Coronary artery (tissue), 2 donors: Measurements from ENCODE around the gene SLC7A5.

Experiments used
- DNase-seq: peaks from one replicate; pipeline ENCODE4 v3.0.0-alpha.2; 2017; ENCODE audit warnings: low spot score
- H3K27ac ChIP-seq, 2 donors: fragments of 200-600 bp; sonication (generic); one replicate each; pipeline ENCODE4 v1.5.1; 2016 to 2019
- H3K4me3 ChIP-seq: fragments of 200-600 bp; sonication (generic); 2 replicates; pipeline ENCODE4 v1.5.1; 2016; ENCODE audit warnings: mild to moderate bottlenecking, moderate library complexity
- TF ChIP-seq, protein P1 (sequence below): fragments of 200-600 bp; sonication (generic); IDR thresholded peaks from one replicate; pipeline ENCODE4 v1.5.1; 2019; ENCODE audit warnings: antibody characterized with exemption

SLC7A5 gene

DNA sequence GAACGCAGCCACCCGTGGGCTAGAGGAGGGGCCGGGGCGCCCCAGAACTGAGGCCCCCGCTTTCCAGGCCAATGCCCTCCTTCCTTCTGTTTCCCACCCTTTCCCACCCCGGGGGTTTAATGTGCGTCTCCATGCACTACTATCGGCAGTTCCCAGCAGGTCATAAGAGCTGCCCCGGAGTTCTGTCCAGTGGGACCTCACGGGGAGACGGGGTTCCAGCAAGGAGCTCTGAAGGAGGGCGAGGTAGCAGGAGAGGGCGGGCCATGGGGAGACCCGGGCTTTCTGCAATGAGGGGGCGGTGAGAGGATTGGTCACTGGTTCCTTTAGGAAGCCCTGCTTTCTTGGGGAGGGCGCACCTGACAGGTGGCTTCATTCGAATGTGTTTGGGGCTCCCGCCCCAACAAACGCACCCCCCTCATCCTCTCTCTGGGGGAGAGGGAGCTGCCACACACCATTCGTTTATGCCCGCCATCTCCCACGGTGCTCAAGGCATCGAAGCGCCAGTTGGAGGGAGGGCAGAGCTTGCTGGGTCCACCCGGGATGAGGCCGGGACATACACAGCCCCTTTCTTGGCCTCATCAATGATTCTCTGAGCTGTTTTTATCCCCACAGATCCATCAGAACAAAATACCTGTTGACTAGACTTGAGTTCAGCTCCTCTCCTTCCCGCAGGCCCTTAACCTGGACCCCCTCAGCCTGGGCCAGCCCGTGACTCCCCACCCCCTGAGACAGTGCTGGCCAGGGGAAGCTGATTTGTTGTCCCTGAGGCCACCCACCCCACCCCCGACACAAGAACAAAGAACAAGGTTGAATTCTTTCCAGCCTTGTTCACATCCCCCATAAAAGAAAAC is 44.1 kb downstream of the SLC7A5 start:
- Histone ChIP-seq H3K4me3 (no peak overlapping the region), H3K27ac (no peak overlapping the region)
- DNase-seq: no peak
- TF ChIP-seq, protein P1, sequence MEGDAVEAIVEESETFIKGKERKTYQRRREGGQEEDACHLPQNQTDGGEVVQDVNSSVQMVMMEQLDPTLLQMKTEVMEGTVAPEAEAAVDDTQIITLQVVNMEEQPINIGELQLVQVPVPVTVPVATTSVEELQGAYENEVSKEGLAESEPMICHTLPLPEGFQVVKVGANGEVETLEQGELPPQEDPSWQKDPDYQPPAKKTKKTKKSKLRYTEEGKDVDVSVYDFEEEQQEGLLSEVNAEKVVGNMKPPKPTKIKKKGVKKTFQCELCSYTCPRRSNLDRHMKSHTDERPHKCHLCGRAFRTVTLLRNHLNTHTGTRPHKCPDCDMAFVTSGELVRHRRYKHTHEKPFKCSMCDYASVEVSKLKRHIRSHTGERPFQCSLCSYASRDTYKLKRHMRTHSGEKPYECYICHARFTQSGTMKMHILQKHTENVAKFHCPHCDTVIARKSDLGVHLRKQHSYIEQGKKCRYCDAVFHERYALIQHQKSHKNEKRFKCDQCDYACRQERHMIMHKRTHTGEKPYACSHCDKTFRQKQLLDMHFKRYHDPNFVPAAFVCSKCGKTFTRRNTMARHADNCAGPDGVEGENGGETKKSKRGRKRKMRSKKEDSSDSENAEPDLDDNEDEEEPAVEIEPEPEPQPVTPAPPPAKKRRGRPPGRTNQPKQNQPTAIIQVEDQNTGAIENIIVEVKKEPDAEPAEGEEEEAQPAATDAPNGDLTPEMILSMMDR: no peak

DNA sequence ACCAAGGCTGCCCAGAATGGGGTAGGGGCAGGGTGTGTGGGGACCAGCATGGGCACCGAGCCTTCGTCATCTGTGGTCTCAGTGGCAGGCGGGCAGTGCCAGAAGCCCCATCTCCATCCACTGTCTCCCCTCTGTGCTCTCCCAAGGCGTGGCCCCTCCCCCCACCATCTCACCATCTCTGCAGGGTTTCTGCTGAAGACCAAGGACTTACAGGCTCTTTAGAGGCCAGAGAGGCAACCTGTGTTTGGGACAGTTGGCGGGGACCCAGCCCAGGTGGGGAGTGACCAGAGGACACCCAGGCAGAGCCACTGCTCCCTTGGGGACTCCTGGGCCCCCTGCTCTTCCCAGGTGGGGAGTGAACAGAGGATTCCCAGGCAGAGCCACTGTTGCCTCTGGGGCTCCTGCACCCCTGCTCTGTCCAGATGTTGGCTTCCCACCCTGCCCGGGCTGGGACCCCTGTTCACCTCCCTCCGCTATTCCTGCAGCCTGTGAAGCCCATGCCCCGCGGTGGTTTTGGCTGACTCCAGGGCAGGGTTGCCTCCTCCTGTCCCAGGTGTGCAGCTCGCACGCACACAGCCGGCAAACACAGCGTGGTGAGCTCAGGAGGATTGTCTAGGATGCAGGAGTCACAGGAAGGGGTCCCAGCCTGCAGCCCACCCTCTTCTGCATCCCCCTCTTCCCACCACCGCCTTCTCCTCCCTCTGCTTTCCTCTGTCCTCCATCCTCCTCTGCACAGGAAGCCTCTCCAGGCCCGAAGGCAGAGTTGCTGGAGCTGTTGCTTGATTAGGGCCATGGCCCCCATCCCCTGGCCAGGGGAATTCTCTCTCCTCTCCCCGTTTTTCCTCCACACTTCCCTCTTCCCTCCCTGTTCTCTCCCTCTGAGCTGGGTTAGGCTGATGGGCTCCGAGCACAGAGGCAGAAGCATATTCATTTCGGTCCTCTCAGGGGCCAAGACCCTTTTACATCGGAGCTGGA is 45.0 kb downstream of the SLC7A5 start:
- Histone ChIP-seq H3K4me3 (no peak overlapping the region), H3K27ac (no peak overlapping the region)
- TF ChIP-seq, protein P1: no peak
- DNase-seq: no peak

DNA sequence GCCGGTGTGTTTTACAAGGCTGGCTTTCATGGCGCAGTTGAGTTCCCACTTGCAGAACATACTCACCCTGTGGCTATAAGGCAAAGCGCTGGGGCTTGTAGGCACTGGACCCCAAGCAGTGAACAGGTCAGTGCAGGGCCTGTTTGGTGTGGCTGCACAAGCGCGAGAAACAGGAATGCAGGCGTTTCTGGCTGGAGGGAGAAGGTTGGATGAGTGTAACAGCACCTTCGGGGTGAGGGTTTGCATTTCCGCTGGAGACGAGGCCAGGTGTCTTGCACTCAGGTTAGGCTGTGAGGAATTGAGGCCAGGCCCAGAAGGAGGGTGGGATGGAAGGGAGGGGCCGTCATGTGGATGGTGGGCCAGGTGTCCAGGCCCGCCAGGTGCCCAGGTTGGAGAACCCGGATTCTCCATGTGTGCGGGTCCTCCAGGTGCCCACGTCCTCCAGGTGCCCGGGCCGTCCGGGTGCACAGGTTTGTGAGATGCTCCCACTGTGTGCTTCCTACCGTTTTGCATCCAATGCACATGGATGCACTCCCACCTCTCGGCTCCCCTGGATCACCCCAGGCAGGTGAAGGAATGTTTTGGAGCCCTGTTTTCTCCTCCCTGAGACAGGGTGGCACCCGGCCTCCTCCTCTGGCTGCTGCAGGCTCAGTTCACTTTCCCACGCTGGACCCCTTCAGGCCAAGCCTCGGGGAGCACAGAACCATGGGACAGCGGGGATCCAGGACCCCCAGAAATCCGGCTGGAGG is 46.0 kb downstream of the SLC7A5 start:
- H3K27ac ChIP-seq: no peak overlapping the region
- DNase-seq: no peak
- no peak overlapping the region for H3K4me3 ChIP-seq
- TF ChIP-seq, protein P1: no peak

DNA sequence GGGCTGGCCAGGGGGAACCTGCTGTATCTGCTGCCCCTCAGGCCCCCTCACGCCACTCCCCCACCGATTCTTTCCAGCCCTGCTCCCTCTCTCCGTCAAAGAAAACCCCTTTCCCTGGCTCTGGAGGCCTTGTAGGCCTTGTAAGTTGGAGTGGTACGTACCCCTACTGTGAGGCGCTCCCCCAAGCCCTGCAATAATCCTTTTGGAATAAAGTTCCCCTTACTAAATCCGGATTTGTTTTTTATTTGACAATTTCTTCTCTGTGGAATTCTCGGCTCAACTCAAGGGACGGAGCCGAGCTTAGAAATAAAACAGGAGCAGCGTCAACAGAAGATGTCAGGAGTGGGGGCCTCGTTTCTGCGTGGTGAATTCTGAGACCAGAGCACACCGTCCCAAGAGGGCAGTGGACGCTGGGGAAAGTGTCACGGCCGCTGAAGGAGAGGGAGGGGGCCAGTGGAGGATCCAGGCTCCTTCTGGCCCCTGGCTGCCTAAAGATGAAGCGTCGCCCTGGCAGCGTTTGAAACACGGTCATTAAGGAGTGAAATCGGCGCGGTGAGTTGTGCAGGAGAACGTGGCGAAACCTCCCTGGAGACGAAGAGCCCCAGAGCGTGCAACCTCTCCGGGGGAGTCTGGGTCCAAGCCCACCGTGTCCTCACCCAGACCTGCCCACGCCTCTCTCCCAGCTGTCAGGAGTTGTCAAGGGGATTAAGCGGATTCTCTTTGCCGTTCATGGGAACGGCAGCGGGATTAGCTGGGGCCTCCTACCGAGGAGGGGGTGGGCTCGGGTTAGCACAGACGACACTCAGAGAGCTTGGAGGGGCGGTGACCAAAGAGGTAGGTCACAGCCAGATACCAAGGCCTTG is 47.0 kb downstream of the SLC7A5 start:
- DNase-seq: no peak
- Histone ChIP-seq H3K4me3 (no peak overlapping the region), H3K27ac (no peak overlapping the region)
- TF ChIP-seq, protein P1: no peak

DNA sequence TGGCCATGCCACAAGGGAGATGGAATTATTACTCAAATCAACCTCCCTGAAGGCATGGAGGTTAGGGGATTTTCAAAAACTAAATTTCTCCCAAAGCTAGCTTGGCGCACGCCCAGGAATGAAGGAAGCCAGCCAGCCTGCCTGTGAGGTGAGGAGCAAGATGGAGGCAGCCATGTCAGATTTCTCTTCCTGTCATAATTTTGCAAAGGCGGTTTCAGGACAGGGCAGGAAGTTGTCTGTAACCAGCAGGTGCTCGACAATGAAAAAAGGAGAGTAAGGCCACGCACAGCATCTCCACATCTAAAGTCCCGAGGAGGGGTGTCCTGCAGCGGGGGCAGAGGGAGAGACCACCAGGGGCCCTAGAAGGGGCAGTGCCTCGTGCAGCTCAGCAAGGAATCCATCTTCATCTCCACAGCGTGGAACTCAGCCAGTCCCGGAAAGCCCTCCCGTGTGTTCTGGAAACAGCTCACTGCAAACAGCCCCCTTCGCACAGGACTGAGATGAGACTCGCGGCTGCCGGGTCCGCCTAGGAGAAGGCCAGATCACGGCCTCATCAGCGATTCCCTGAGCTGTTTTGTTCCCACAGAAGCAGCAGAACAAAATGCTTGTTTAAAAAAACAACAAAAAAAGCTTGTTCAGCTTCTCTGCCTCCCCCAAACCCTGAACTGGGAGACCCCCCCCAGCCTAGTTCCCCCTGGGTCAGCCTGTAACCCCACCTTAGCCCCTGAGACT is 47.8 kb downstream of the SLC7A5 start:
- DNase-seq: no peak
- TF ChIP-seq, protein P1: no peak
- Histone ChIP-seq H3K27ac (no peak overlapping the region), H3K4me3 (no peak overlapping the region)
